NCI-H1417 (cell line): ENCODE measurements around the gene GZMM.

Experiments
- DNase-seq, 3 experiments: peaks; one replicate each; lab custom pipeline; 2025; lab: John Stamatoyannopoulos, UW

Gene GZMM

GRCh38 chr19:566844-567243 lies 23.0 kb downstream of the GZMM start:
- DNase-seq: no peak

- no peak for DNase-seq
These were observed 23.5 kb downstream of the GZMM start for GRCh38 chr19:567296-567900.

- no peak for DNase-seq
These were observed 26.4 kb downstream of the GZMM start for GRCh38 chr19:570251-570686.

GRCh38 chr19:570937-571565 lies 27.2 kb downstream of the GZMM start:
- peak; percentile 76 to 95 (median 90) for DNase-seq

- DNase-seq: peak in 2 of 3 experiments; percentile 88 to 91
These were observed 27.7 kb downstream of the GZMM start for GRCh38 chr19:571566-571974.

GRCh38 chr19:572140-572742 lies 28.4 kb downstream of the GZMM start, which contains the start of gene BSG:
BSG (plus strand) TSS chr19:572596; CDS start chr19:572635, 39 bp downstream.
- DNase-seq: peak; percentile 100

GRCh38 chr19:572743-573518 lies 29.1 kb downstream of the GZMM start:
- peak; percentile 20 to 77 (median 75) for DNase-seq

- no peak for DNase-seq
These were observed 29.6 kb downstream of the GZMM start for GRCh38 chr19:573519-573825.

GRCh38 chr19:574658-575526 lies 31.0 kb downstream of the GZMM start:
- peak in 1 of 3 experiments; percentile 34 for DNase-seq

- no peak for DNase-seq
These were observed 32.0 kb downstream of the GZMM start for GRCh38 chr19:575527-576506.

GRCh38 chr19:576768-577438 lies 33.0 kb downstream of the GZMM start:
- no peak for DNase-seq

- DNase-seq: no peak
These were observed 33.9 kb downstream of the GZMM start for GRCh38 chr19:577439-578392.

GRCh38 chr19:579111-579841 lies 35.4 kb downstream of the GZMM start:
- no peak for DNase-seq

GRCh38 chr19:579842-580155 lies 35.9 kb downstream of the GZMM start:
- no peak for DNase-seq

GRCh38 chr19:580274-580835 lies 36.5 kb downstream of the GZMM start:
- DNase-seq: no peak

- DNase-seq: no peak
These were observed 37.7 kb downstream of the GZMM start for GRCh38 chr19:581399-582111.

- peak in 1 of 3 experiments; percentile 31 for DNase-seq
These were observed 38.8 kb downstream of the GZMM start for GRCh38 chr19:582497-583197.
